Measurements from ENCODE around the gene SUMO4. TPM values are rescaled to one million over a fixed set of nuclear protein-coding genes. Genes with fewer than 3 reads are reported as not detected.

Gene SUMO4
- total and polyA plus RNA-seq, 9 of the 15 experiments (the other 6 are each of a cell fraction or from before 2014, with no cell fraction given) = 0.20 to 1.9 (median 0.50) TPM; not detected in 2

GRCh38 chr6:149405823-149406765 lies 6.0 kb downstream of the SUMO4 start (continued):
- TF ChIP-seq VEZF1 (CRISPR knock-in tag; IDR thresholded peaks at IDR 0.05) = no peak
- TF ChIP-seq ZNF551 (CRISPR knock-in tag; IDR thresholded peaks at IDR 0.05) = no peak
- no peak for TF ChIP-seq TAF1 (IDR thresholded peaks at IDR 0.05; ENCODE audit: control insufficient read depth, extremely low read depth, insufficient read depth, low read length, severe bottlenecking)
- no peak for TF ChIP-seq CREB1 (IDR thresholded peaks at IDR 0.05)
- no peak for TF ChIP-seq CREB1 (CRISPR knock-in tag; IDR thresholded peaks at IDR 0.05)
- no peak for TF ChIP-seq ZSCAN29 (IDR thresholded peaks at IDR 0.05)
- TF ChIP-seq RBM34 (IDR thresholded peaks at IDR 0.05; ENCODE audit: borderline replicate concordance, insufficient read depth, low read length) = no peak
- no peak for TF ChIP-seq TEAD4 (IDR thresholded peaks at IDR 0.05; ENCODE audit: low read length)
- no peak for TF ChIP-seq TEAD4 (CRISPR knock-in tag; IDR thresholded peaks at IDR 0.05; ENCODE audit: borderline replicate concordance)
- TF ChIP-seq ZBTB12 (CRISPR knock-in tag; IDR thresholded peaks at IDR 0.05) = no peak
- TF ChIP-seq FOXJ3 (CRISPR knock-in tag; IDR thresholded peaks at IDR 0.05) = no peak
- no peak for TF ChIP-seq HDAC6 (IDR thresholded peaks at IDR 0.05; ENCODE audit: low read depth, low read length)
- TF ChIP-seq ZNF23 (CRISPR knock-in tag; IDR thresholded peaks at IDR 0.05) = no peak
- TF ChIP-seq MLX (CRISPR knock-in tag; conservative IDR thresholded peaks at IDR 0.05) = no peak
- no peak for TF ChIP-seq ELK1 (CRISPR knock-in tag; IDR thresholded peaks at IDR 0.05)
- peak; percentile 90 for TF ChIP-seq ZNF592 (IDR thresholded peaks at IDR 0.05)
- TF ChIP-seq THRAP3 (IDR thresholded peaks at IDR 0.05; ENCODE audit: borderline replicate concordance) = no peak
- TF ChIP-seq JUND (IDR thresholded peaks at IDR 0.05; ENCODE audit: borderline replicate concordance, low read depth, low read length) = peak; percentile 69; the same call in 1 of the 2 replicates
- peak; percentile 59; the same call in 2 of the 3 replicates for TF ChIP-seq JUND (tag; IDR thresholded peaks at IDR 0.05; ENCODE audit: borderline replicate concordance, low read depth, low read length)

All from K562 (cell line).